GM21367 (cell line): ENCODE measurements around the gene OTUD3.
"Not testable (repeated sequence)": the region's sequence is repeated elsewhere in the genome, so short reads cannot be mapped to it uniquely, and the experiment has no call there.

Source experiments
- ATAC-seq: cut with Tn5 transposase; IDR thresholded peaks from one replicate; pipeline ENCODE4 v1.9.1; 2021; ENCODE audit not compliant: unreplicated experiment

Gene OTUD3

DNA sequence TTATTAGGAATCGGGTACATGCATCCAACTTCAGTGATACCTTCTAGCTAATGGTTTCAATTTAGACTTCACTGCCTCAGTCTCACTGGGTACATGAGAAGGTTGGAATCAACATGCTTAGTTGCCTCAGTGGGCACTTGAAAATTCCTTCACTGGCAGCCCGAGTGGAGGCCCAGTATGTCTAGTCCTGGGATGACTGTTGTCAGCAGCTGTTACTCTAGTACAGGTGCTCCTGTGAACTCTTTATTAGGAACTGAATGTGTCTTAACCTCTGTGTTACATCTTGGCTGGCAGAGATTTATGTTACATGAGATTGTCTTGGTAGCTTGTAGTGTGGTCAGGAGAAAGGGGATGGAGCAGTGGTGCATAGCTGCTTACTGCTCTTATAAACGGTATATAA is 27.8 kb downstream of the OTUD3 start:
- no peak for ATAC-seq

DNA sequence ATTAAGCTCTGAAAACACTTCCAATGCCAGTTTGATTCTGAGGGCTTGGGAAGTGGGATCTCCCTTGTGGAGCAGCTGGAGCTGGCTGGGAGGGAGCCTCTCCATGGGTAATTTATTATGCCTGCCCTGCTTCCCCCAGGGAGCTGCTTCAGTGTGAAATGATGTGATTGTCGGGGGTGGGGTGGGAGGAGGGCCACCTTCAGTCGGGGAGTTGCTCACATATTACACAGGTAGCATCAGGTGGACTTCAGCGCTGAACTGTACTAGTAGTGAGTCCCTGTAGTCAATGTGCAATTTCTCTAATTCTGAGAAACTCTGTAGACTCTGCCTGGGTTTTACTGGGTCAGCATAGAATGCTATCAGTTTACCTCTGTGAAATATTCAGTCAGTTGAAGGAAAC is 28.5 kb downstream of the OTUD3 start:
- no peak for ATAC-seq

- no peak for ATAC-seq
These were observed 35.9 kb downstream of the OTUD3 start for GRCh38 chr1:19918057-19918456.

DNA sequence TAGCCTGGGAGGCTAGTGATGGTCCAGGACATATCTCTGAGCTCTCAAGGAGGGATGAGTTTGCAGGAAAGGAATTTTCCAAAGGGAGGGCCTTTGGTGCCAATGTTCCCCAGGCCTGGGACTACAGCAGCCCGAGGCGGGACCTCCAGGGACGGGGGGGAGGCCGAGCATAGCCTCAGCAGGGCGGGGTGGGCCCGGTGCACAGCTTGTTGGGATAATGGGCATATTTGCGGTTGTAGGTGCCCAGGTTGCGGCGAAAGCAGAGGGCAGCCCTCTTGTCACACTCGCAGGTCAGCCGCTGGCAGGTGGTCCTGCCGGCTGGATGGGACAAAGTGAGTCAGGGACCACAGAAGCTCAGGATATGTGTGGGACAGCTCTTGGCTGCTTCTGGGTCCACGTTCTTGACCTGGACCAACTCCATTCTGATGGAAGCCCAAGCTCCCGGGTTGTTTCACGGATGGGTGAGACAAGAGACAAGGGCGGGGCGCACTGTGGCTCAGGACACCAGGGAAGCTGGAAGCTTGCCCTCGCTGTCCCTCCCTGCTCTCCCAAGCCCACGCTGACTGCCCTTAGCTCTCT is 38.0 kb downstream of the OTUD3 start:
- no peak for ATAC-seq

DNA sequence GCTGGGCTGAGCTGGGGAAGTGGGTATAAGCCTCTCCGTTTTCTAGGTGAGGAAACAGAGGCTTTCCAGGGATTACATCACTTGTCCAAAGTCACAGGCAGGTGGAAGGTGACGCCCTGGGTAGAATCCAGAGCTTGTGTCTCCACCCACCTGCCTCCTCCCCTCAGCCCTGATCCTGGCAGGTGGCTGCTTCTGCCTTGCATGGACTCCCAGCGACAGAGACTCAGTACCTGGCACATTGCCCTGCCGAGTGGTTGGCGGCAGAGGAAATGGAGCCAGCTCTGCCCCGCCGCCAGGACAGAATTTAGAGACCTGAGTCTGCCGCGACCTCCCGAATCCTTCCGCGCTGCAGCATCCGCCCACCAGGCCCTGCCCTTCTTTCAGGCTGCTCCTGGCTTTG is 39.1 kb downstream of the OTUD3 start:
- no peak for ATAC-seq

DNA sequence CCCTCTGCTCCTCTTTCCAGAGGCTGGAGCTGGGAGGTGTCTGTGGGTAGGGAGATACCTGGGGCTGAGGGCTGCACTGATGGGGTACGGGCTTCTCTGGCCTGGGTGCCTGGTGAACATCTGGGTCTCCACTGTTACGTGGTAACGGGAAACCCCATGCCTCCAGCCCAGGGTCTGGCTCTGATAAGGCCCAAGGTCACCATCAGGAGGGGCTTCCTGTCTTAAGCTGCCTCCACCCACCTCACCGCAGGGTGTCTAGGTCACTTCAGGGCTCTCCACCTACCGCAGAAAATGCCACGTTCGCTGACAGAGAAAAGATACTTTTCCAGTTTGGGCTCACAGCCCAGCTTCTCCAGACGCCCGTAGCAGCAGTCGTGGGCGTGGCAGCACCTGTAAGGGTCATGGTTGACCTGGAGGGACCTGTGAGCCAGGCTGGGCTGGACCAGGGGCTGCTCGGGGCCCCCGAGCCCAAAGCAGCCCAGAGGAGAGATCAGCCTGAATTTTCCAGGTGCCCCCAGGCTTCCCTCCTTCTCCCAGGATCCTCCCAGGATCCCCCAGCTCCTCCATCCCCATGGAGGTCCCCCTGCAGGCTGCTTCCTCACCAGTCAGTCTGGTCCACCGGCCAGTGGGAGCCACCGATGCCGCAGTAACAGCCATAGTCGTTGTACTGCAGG is 40.0 kb downstream of the OTUD3 start:
- no peak for ATAC-seq

- ATAC-seq, result no peak
These were observed 41.1 kb downstream of the OTUD3 start, which contains the start of gene PLA2G2E for GRCh38 chr1:19923137-19923952. TSS of gene PLA2G2E (minus strand) at chr1:19923617. CDS start at chr1:19923559, 58 bp downstream.

- ATAC-seq, result no peak
These were observed 41.8 kb downstream of the OTUD3 start for GRCh38 chr1:19923953-19924346.

GRCh38 chr1:19925342-19926070 is 43.3 kb downstream of the OTUD3 start:
- no peak for ATAC-seq

DNA sequence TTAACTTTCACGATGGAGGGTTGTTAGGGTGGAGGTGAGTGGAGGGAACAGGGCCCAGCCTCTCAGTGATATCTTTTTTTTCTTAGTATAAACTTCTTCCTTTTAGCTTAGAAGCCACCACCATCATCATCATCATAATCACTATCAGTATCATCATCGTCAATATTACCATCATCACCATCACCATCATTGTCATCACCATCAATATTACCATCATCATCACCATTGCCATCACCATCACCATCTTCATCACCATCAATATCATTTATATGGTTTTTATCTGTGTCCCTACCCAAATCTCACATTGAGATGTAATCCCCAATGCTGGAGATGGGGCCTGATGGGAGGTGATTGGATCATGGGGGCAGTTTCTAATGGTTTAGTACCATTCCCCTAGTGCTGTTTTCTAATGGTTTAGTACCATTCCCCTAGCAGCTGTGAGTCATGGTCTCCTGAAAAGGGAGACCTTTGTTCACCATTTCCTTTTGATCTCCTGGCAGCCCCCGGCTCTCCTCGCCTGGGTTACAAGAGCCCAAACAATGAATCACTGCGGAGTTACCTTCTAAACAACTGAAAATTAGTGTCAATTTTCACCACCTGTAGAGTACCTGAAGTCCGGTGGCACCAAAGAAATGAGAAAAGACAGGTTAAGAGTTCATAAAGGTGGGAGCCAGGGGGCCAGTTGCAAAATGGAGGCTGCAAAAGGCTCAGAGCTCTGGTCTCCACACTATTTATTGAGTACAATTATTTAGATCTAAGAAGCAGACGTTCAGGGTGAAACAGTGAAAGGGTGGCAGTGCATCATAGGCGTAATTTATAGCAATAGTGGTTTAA is 44.3 kb downstream of the OTUD3 start:
- no peak for ATAC-seq

- not testable (repeated sequence) for ATAC-seq
These were observed 44.9 kb downstream of the OTUD3 start for GRCh38 chr1:19927130-19927421.

DNA sequence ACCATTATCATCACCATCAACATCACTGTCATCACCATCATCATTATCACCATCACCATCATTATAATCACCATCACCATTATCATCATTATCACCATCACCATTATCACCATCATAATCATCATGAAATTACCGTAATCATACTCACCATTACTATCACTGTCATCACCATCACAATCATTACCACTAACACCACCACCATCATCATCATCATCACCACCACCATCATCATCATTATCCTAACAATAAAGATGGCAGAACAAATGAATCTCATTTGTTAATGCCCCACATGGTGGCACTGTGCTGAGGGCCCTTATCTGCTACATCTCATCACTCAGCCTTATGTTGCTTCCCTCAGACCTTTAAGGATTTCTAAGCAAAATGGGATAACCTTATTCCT is 50.7 kb downstream of the OTUD3 start:
- no peak for ATAC-seq

DNA sequence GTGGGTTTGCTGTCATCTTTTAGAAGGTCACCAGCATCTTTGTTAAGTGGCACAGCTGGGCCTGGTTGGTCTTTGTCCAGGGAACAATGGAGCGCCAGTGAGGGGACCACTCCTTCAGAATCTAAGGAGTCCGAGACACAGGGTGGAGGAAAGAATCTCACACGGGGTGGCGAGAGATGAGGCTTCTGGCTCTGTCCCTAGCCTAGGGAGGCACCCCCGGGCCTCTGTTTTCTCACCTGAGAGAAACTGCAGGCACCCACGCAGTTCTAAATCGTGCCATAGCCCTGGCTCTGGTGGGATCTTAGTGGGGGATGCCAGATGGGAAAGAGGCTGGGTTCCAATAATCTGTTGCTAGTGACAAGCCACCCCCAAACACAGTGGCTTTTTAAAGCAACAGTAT is 52.1 kb downstream of the OTUD3 start:
- no peak for ATAC-seq

DNA sequence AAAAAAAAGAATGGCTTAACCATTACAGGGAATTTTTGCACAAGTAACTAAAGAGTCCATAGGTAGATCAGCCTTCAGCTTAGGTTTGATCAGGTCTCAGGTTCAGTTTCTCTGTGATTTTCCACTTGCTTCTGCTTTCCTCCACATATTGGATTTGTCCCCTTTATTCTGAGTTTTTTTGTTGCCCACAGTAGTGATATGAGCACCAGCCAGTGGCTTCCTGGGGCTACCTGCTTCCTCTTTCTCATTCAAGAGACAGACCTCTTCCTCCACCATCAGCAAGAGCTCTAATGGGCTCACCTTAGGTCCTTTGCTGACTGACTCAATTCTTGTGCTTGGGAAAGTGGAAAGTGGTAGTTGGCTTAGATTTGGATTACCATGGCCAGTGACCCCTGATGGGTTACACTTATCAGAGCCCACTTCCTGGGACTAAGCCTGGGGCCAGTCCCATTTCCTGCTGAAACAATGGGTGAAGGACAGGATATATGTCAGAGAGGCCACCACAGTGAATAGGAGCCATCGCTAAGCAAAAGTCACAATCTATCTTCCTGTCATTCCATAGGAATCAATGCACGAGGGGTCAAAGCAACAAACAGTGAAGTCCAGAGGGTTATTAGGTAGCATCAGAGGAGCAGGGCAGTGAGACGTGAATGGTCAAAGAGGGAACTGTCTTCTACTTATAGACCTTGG is 54.0 kb downstream of the OTUD3 start:
- no peak for ATAC-seq

DNA sequence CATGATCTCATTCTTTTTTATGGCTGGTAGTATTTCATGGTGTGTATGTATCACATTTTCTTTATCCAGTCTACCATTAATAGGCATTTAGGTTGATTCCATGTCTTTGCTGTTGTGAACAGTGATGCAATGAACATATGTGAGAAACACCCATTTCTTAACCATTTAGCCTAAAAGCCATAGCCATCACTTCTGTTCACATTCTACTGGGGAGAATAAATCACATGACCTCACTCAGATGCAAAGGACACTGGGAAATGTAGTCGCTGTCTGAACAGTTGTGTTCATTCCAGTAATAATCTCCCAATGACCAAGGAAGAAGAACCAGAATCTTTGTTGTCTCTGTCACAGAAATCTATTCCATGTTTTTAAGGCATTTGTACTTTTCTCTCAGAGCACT is 56.3 kb downstream of the OTUD3 start:
- ATAC-seq, result no peak

DNA sequence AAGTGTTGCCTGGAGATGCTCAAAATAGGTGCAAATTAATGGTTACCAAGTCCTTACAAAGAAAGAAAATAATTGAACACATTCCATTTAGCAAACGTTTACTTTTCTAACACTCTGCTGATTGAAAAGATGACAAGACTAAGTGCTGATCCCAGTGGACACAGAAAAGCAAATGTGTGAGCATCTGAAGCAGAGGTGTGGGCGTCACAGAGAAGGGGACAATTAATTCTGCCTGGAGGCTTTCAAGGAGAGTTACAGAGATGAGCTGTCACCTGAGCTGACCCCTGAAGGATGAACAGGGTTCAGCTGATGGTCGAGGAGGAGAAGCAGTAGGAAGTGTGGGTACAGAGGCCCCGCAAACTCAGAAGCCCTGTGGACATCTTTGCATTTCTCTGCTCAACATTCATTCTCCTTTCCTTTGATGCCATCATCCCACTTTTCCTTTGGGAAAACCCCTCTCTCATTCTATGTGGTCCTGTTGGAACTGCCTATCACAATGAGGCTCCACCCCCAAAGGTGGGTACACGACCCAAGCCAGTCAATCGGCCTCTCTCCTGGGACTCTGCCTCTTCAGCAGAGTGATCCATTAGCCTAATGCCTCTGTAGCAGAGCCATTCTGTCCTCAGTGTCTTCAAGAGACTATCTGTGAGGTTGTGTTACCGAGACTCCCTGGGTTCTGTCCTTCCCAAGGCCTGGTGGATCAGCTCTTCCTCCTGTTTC is 58.5 kb downstream of the OTUD3 start:
- no peak for ATAC-seq

GRCh38 chr1:19941206-19941568 is 59.0 kb downstream of the OTUD3 start:
- no peak for ATAC-seq

DNA sequence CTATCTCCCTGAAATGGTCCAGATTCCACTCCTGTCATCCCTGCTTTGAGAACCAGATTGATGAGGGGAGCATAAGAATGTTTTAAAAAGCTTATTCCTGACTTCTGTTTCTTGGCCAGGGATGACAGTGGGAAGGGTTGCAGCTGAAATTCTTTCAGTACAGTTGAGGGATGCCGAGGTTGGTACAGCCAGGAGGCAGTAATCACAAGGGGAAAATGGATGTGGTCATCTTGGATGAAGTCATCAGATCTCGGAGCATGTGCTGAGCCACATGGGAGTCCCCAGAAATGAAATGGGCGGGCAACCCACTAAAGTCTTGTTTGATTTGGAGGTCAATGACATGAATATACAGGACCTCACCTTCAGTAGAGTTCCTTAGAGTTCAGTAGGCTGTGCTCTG is 59.9 kb downstream of the OTUD3 start:
- no peak for ATAC-seq

GRCh38 chr1:19942657-19943056 is 60.5 kb downstream of the OTUD3 start:
- no peak for ATAC-seq

GRCh38 chr1:19945914-19946313 is 63.7 kb downstream of the OTUD3 start:
- ATAC-seq, result no peak
